Osteocyte (in vitro differentiated cells): ENCODE data around the gene LDB2. TPM values are rescaled to one million over a fixed set of nuclear protein-coding genes. Genes with fewer than 3 reads are reported as not detected.

Experiments
- DNase-seq: peaks from one replicate; pipeline ENCODE4 v3.0.0; 2021; ENCODE audit warnings: mixed read lengths; ENCODE audit not compliant: unreplicated experiment; ENCODE audit errors: extremely low spot score
- H3K27ac Mint-ChIP-seq: one replicate; pipeline ENCODE4 v1.8.0; 2021; ENCODE audit warnings: mild to moderate bottlenecking, mixed read lengths; ENCODE audit not compliant: unreplicated experiment
- H3K27me3 Mint-ChIP-seq: one replicate; pipeline ENCODE4 v1.8.0; 2021; ENCODE audit warnings: mixed read lengths; ENCODE audit not compliant: unreplicated experiment
- H3K36me3 Mint-ChIP-seq: one replicate; pipeline ENCODE4 v1.8.0; 2021; ENCODE audit warnings: mixed read lengths; ENCODE audit not compliant: unreplicated experiment
- H3K4me1 Mint-ChIP-seq: one replicate; pipeline ENCODE4 v1.8.0; 2021; ENCODE audit warnings: mixed read lengths; ENCODE audit not compliant: unreplicated experiment
- H3K4me3 Mint-ChIP-seq: one replicate; pipeline ENCODE4 v1.8.0; 2021; ENCODE audit warnings: mild to moderate bottlenecking, moderate library complexity, mixed read lengths; ENCODE audit not compliant: unreplicated experiment
- H3K9me3 Mint-ChIP-seq: one replicate; pipeline ENCODE4 v1.8.0; 2021; ENCODE audit warnings: mixed read lengths; ENCODE audit not compliant: unreplicated experiment
- CTCF ChIP-seq: fragments of 200-600 bp; sonication (generic); IDR thresholded peaks from 2 replicates; pipeline ENCODE4 v1.5.0; 2021; ENCODE audit warnings: antibody characterized with exemption, mild to moderate bottlenecking, moderate library complexity
- total RNA-seq: library from RNA; stranded (reverse); gene quantifications from 2 replicates; pipeline ENCODE4 v1.2.1, GENCODE V29; 2021

LDB2 gene
- total RNA-seq, 1 donor from 2014 or later, result 8.7 TPM

- DNase-seq, result no peak
- Mint-ChIP-seq H3K9me3 (no peaks in the 10 kb centered on the region), H3K27me3 (no peaks in the 10 kb centered on the region), H3K36me3 (no peaks in the 10 kb centered on the region), H3K4me3 (no peak overlapping the region), H3K27ac (no peak overlapping the region), H3K4me1 (no peaks in the 10 kb centered on the region)
- no peak for TF ChIP-seq CTCF
These were observed 33.1 kb downstream of the LDB2 start for GRCh38 chr4:16865209-16865896.

GRCh38 chr4:16864199-16864598 is 34.2 kb downstream of the LDB2 start:
- Mint-ChIP-seq H3K4me1 (no peaks in the 10 kb centered on the region), H3K27ac (no peak overlapping the region), H3K27me3 (no peaks in the 10 kb centered on the region), H3K36me3 (no peaks in the 10 kb centered on the region), H3K4me3 (no peak overlapping the region), H3K9me3 (no peaks in the 10 kb centered on the region)
- TF ChIP-seq CTCF, result no peak
- no peak for DNase-seq

GRCh38 chr4:16862697-16863096 is 35.7 kb downstream of the LDB2 start:
- Mint-ChIP-seq H3K4me1 (no peaks in the 10 kb centered on the region), H3K27me3 (no peaks in the 10 kb centered on the region), H3K27ac (no peak overlapping the region), H3K4me3 (no peak overlapping the region), H3K9me3 (no peaks in the 10 kb centered on the region), H3K36me3 (no peaks in the 10 kb centered on the region)
- TF ChIP-seq CTCF, result no peak
- no peak for DNase-seq

GRCh38 chr4:16860516-16860915 is 37.9 kb downstream of the LDB2 start:
- no peak for TF ChIP-seq CTCF
- Mint-ChIP-seq H3K9me3 (no peaks in the 10 kb centered on the region), H3K4me1 (no peaks in the 10 kb centered on the region), H3K27me3 (no peaks in the 10 kb centered on the region), H3K36me3 (no peaks in the 10 kb centered on the region), H3K27ac (no peak overlapping the region), H3K4me3 (no peak overlapping the region)
- DNase-seq, result no peak

GRCh38 chr4:16859031-16859430 is 39.4 kb downstream of the LDB2 start:
- no peak overlapping the region for H3K27ac Mint-ChIP-seq
- H3K27me3 Mint-ChIP-seq, result no peaks in the 10 kb centered on the region
- no peak for TF ChIP-seq CTCF
- H3K36me3 Mint-ChIP-seq, result no peaks in the 10 kb centered on the region
- no peaks in the 10 kb centered on the region for H3K4me1 Mint-ChIP-seq
- no peak for DNase-seq
- no peak overlapping the region for H3K4me3 Mint-ChIP-seq
- H3K9me3 Mint-ChIP-seq, result no peaks in the 10 kb centered on the region
